Measurements from ENCODE around the gene CD300C.

CD300C gene

DNA sequence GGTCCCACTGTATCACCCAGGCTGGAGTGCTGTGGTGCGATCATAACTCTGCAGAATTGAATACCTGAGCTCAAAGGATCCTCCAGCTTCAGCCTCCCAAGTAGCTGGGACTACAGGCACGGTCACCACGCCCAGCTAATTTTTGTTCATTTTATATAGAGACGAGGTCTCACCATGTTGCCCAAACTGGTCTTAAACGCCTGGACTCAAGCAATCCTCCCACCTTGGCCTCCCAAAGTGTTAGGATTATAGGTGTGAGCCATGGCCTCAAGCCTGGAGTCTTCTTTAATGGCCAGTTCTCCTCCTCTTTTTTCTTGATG, 15.1 kb downstream of the CD300C start:
- no peak for DNase-seq (ENCODE audit: low spot score)
- TF ChIP-seq, protein P1, sequence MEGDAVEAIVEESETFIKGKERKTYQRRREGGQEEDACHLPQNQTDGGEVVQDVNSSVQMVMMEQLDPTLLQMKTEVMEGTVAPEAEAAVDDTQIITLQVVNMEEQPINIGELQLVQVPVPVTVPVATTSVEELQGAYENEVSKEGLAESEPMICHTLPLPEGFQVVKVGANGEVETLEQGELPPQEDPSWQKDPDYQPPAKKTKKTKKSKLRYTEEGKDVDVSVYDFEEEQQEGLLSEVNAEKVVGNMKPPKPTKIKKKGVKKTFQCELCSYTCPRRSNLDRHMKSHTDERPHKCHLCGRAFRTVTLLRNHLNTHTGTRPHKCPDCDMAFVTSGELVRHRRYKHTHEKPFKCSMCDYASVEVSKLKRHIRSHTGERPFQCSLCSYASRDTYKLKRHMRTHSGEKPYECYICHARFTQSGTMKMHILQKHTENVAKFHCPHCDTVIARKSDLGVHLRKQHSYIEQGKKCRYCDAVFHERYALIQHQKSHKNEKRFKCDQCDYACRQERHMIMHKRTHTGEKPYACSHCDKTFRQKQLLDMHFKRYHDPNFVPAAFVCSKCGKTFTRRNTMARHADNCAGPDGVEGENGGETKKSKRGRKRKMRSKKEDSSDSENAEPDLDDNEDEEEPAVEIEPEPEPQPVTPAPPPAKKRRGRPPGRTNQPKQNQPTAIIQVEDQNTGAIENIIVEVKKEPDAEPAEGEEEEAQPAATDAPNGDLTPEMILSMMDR (IDR thresholded peaks at IDR 0.05; ENCODE audit: extremely low read depth, missing control alignments) = no peak

DNA sequence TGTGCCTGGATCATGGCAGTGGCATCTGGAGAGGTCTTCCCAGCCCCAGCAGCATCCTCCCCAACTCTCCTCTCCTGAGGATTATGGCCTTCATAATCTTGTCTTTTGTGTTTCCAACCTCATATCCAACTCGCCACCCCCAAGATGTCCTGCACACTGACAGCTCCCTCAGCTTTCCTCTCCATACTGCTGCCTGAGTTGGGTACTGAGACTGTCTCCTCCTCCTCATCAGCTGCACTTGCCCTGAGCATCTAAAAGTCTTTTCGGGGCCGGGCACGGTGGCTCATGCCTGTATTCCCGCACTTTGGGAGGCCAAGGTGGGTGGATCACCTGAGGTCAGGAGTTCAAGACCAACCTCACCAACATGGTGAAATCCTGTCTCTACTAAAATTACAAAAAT, 16.7 kb downstream of the CD300C start:
- TF ChIP-seq, protein P1 (IDR thresholded peaks at IDR 0.05; ENCODE audit: extremely low read depth, missing control alignments) = no peak
- DNase-seq (ENCODE audit: low spot score) = no peak

DNA sequence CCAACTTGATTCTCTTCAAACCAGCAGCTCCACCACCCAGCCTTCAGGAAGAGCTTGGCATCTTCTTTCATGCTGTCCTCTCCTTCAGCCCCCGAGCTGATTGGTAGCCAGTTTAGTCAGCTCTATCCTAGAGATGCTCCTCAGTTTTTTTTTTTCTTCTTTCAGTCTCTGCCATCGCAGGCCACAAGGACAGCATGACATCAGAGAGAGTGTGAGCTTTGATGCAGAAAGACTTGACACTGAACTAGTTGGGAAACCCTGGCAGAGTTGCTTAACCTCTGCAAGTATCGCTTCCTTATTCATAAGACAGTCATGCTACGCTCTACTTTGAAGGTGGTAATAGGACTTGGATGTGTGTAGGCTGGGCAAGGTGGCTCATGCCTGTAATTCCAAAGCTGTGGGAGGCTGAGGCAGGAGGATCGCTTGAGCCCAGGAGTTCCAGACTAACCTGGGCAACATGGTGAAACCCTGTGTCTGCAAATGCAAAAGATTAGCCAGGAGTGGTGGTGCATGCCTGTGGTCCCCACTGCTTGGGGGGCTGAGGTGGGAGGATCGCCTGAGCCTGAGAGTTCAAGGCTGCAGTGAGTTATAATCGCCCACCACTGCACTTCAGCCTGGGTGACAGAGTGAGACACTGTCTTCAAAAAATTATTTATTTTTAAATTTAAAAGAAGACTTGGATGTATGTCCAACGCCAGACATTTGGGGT, 17.3 kb downstream of the CD300C start:
- DNase-seq (ENCODE audit: low spot score) = peak; percentile 58
- TF ChIP-seq, protein P1 (IDR thresholded peaks at IDR 0.05; ENCODE audit: extremely low read depth, missing control alignments) = no peak

DNA sequence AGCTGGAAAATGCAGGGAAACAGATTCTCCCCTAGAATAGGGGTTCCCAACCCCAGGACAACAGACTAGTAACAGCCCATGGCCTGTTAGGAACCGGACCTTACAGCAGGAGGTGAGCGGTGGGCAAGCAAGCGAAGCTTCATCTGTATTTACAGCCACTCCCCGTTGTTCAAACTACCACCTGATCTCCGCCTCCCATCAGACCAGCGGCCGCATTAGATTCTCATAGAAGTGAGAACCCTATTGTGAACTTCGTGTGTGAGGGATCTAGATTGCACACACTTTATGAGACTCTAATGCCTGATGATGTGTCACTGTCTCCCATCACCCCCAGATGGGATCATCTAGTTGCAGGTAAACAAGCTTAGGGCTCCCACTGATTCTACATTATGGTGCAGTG, 18.2 kb downstream of the CD300C start:
- DNase-seq (ENCODE audit: low spot score) = no peak
- TF ChIP-seq, protein P1 (IDR thresholded peaks at IDR 0.05; ENCODE audit: extremely low read depth, missing control alignments) = no peak

DNA sequence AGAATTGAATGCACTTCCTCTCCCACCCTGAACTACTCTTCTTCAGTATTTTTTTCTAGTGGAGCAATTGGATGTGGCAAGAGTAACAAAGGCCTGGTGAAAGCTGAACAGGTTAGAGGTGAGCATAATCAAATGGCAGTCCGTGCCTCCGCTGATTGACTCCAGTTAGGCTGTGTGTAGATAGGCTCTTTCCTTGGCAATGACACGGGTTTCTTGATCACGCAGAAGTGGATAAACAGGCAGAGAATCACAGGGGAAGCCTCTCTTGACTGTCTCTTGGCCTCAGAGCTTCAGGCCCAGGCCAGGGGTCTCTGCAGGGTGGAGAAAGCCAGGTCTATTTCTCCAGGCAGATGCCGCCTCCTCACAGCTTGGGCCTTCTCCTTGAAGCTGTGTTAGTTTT, 18.8 kb downstream of the CD300C start:
- no peak for DNase-seq (ENCODE audit: low spot score)
- TF ChIP-seq, protein P1 (IDR thresholded peaks at IDR 0.05; ENCODE audit: extremely low read depth, missing control alignments) = no peak

DNA sequence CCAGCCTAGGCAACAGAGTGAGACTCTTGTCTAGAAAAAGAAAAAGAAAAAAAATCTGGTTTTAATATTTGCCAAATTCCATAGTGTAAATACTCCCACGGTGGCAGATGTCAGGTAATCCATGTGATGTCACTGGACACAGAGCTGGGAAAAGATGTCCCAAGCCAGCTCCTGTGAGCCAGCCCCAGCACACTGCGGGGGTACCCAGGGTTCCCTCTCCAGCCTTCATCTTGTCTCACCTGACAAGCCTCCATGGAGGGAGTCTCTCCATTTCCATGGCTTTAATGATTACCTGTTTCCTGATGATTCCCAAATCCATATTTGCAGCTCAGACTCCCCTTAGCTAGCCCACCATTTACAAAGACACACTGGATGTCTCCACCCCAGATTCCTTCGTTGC, 19.2 kb downstream of the CD300C start:
- TF ChIP-seq, protein P1 (IDR thresholded peaks at IDR 0.05; ENCODE audit: extremely low read depth, missing control alignments) = no peak
- no peak for DNase-seq (ENCODE audit: low spot score)

DNA sequence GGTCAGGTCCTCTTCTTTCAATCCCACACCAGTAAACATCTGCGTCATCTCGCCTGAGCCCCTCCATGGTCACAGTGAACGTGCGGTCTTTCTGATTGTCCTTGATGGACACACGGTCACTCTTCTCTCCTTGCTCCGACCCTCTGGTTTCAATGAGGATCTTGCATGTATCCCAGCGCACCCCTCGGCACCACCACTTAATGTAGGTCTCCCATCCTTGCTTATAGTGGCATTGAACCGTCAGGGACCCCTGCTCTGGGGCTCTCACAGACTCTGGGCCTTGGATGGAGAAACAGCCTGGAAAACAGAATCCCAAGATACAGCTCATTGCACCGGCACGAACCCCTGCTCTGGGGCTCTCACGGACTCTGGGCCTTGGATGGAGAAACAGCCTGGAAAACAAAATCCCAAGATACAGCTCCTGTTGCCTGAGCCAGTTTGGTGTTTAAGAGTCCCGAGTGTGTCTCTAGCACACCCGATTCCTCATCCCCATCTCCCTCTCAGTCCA, 20.1 kb downstream of the CD300C start:
- no peak for DNase-seq (ENCODE audit: low spot score)
- TF ChIP-seq, protein P1 (IDR thresholded peaks at IDR 0.05; ENCODE audit: extremely low read depth, missing control alignments) = no peak
